HAP-1 (cell line): ENCODE results near the gene SCN3B.

ENCODE experiments used
- DNase-seq, 2 experiments: peaks; one replicate each; pipeline ENCODE4 v3.0.0-alpha.2; 2016 to 2020; ENCODE audit warnings: low spot score in 2 of 2
- H3K27me3 ChIP-seq: fragments of 250-450 bp; sonication (Bioruptor Pico); 2 replicates; pipeline ENCODE4 v1.5.1; 2020; ENCODE audit warnings: low read depth, mild to moderate bottlenecking, moderate library complexity
- H3K36me3 ChIP-seq: fragments of 250-450 bp; sonication (Bioruptor Pico); replicated peaks from 2 replicates; pipeline ENCODE4 v1.5.1; 2020; ENCODE audit warnings: mild to moderate bottlenecking
- H3K4me1 ChIP-seq: fragments of 250-450 bp; sonication (Bioruptor Pico); 2 replicates; pipeline ENCODE4 v1.5.1; 2020; ENCODE audit warnings: mild to moderate bottlenecking
- H3K4me3 ChIP-seq: fragments of 250-450 bp; sonication (Bioruptor Pico); 2 replicates; pipeline ENCODE4 v1.5.1; 2020; ENCODE audit warnings: mild to moderate bottlenecking, moderate library complexity
- H3K9me3 ChIP-seq: fragments of 250-450 bp; sonication (Bioruptor Pico); 2 replicates; pipeline ENCODE4 v1.5.1; 2020; ENCODE audit warnings: mild to moderate bottlenecking, moderate library complexity
- in situ Hi-C: fragments of 300-500 bp; cut with MboI; formaldehyde crosslinking; loops from 3 replicates; pipeline ENCODE4 v1.14.3; 2020; ENCODE audit warnings: low sequenced_read_pairs, inconsistent platforms, mixed read lengths

Gene SCN3B

DNA sequence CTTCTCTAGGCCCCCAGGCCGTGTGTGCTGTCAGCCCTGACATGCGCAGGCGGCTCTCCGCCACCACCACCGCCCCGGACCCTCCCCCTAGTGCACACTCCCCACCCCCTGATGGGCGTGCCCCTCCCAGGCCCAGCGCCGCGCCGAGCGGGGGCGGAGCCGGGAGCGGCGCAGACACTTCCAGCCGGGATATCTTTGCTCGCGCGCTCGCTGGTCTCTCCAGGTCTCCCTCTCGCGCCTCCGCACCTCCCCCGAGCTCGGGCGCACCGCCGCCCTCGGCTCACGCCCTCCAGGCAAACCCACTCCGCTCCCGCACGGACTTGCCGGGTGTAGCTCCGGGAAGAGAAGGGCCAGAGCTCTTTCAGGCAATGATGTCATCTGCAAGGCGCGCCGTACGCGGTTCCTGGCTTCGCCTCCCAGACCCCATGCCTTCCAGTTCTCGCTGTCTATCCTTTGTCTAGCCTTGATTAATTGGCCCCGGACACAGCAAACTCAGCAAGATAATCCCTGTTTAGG lies at the start of gene SCN3B:
Gene SCN3B, minus strand, starts transcription at position 59 of the 516 bp plus-strand sequence. CDS start 823 bp downstream, outside the sequence.
- in situ Hi-C loops, result no loop called here
- DNase-seq, result peak; percentile 70 to 89
- H3K4me3 ChIP-seq, result peak within 1 kb of the TSS; percentile 42

DNA sequence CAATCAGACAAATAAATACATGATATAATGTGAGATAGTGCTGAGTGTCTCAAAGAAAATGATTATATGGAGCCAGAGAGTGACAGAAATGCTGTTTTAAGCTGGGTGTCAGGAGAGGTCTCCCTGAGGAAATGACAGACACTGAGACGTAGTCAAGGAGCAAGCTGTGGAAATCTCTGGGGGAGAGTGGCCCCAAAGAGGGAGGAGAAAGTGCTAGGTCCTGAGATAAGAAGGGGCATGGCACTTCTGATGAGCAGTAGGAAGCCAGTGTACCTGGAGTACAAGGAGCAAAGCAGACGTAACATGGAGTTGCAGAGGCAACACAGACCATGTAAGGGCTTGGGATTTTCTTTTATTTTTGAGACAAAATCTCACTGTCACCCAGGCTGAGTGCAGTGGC lies 48.3 kb upstream of the SCN3B start:
- Histone ChIP-seq H3K9me3 (no peaks in the 10 kb centered on the region), H3K4me3 (no peak overlapping the region), H3K4me1 (no peaks in the 10 kb centered on the region), H3K36me3 (no peaks in the 10 kb centered on the region), H3K27me3 (no peaks in the 10 kb centered on the region)
- in situ Hi-C loops, result loop anchor here (10.0 kb wide), 1 partner anchor 58 kb away; no protein-coding TSS in a partner anchor
- no peak for DNase-seq

More for the DNA sequence above, at the start of gene SCN3B:
- H3K4me1 ChIP-seq, result no peaks in the 10 kb centered on the region
- H3K9me3 ChIP-seq, result no peaks in the 10 kb centered on the region
- H3K36me3 ChIP-seq, result no peaks in the 10 kb centered on the region
- 0 out of 2 replicates have a peak, but pooled peaks cover 2% of the 10 kb centered on the region for H3K27me3 ChIP-seq

GRCh38 chr11:123702139-123702538 lies 47.7 kb upstream of the SCN3B start:
- H3K9me3 ChIP-seq, result no peaks in the 10 kb centered on the region
- no peaks in the 10 kb centered on the region for H3K4me1 ChIP-seq
- no peaks in the 10 kb centered on the region for H3K27me3 ChIP-seq
- H3K36me3 ChIP-seq, result no peaks in the 10 kb centered on the region
- H3K4me3 ChIP-seq, result no peak overlapping the region
- no peak for DNase-seq
- in situ Hi-C loops, result loop anchor here (10.0 kb wide), 1 partner anchor 57 kb away; no protein-coding TSS in a partner anchor

DNA sequence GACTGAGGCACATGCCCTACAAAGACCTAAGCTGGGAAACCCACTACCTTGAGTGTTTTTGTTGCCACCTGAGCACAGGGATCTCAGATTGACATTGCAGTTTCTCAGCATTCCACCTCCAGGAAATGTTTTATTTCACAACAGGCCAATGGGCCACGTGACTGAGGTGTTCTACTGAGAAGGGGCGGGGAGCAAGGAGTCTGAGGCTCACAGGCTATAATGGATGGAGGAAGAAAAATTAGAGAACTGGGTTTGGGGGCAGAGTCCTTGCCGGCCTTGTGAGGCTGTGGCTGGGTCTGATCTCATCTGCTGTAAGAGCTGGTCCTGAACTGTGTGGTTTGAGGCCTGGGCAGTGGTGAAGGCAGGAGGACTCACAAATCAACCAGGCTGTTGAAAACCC lies 46.3 kb upstream of the SCN3B start:
- in situ Hi-C loops, result loop anchor here (10.0 kb wide), 1 partner anchor 56 kb away; no protein-coding TSS in a partner anchor
- H3K4me1 ChIP-seq, result no peaks in the 10 kb centered on the region
- no peaks in the 10 kb centered on the region for H3K27me3 ChIP-seq
- H3K36me3 ChIP-seq, result no peaks in the 10 kb centered on the region
- H3K4me3 ChIP-seq, result no peak overlapping the region
- no peak for DNase-seq
- H3K9me3 ChIP-seq, result no peaks in the 10 kb centered on the region

- DNase-seq, result no peak
- Histone ChIP-seq H3K36me3 (no peaks in the 10 kb centered on the region), H3K4me3 (no peak overlapping the region), H3K4me1 (no peaks in the 10 kb centered on the region), H3K9me3 (no peaks in the 10 kb centered on the region), H3K27me3 (peaks cover under 1% of the 10 kb centered on the region; the same call in 1 of the 2 replicates)
- in situ Hi-C loops, result no loop called here
Measured at GRCh38 chr11:123698546-123699127, 44.2 kb upstream of the SCN3B start.

- Histone ChIP-seq H3K4me1 (no peaks in the 10 kb centered on the region), H3K9me3 (no peaks in the 10 kb centered on the region), H3K27me3 (peaks cover 8% of the 10 kb centered on the region), H3K36me3 (no peaks in the 10 kb centered on the region), H3K4me3 (no peak overlapping the region)
- no peak for DNase-seq
- in situ Hi-C loops, result no loop called here
Measured at GRCh38 chr11:123696183-123696582, 41.8 kb upstream of the SCN3B start.

DNA sequence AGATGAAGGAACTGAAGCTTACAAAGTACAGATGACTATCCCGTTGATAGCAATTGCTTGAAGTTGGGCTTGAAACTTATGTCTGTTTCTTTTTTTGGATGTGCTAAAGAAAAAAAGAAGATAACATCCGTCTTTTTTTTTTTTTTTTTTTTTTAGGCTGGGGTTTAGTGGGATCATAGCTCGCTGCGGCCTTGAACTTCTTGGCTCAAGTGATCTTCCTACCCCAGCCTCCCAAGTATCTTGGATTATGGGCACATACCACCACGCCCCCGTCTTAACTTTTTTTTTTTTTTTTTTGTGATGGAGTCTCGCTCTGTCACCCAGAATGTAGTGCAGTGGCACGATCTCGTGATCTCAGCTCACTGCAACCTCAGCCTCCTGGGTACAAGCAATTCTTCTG lies 40.8 kb upstream of the SCN3B start:
- H3K4me3 ChIP-seq, result no peak overlapping the region
- H3K36me3 ChIP-seq, result no peaks in the 10 kb centered on the region
- H3K9me3 ChIP-seq, result no peaks in the 10 kb centered on the region
- H3K27me3 ChIP-seq, result peaks cover 8% of the 10 kb centered on the region
- no peaks in the 10 kb centered on the region for H3K4me1 ChIP-seq
- no peak for DNase-seq
- in situ Hi-C loops, result no loop called here

DNA sequence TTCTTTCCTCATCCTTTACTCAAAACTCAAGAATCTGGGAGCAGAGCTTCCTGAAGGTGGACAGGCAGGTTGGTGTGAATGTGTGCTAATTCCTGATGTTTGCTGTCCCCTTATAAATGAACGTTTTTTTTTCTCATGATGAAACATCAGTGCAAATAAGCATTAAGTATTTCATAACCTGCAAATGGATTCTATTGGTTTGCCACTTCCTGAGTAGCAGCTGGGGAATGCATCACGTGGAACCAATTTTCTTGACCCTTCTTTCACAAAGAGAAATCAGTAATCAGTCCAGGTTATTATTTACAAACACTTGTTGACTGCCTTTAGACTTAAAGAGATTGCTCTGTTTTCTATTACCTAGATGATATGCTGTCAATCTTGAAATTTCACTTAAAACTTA lies 40.1 kb upstream of the SCN3B start:
- H3K9me3 ChIP-seq, result no peaks in the 10 kb centered on the region
- peaks cover 8% of the 10 kb centered on the region for H3K27me3 ChIP-seq
- in situ Hi-C loops, result no loop called here
- H3K4me3 ChIP-seq, result no peak overlapping the region
- no peaks in the 10 kb centered on the region for H3K4me1 ChIP-seq
- no peak for DNase-seq
- H3K36me3 ChIP-seq, result no peaks in the 10 kb centered on the region

DNA sequence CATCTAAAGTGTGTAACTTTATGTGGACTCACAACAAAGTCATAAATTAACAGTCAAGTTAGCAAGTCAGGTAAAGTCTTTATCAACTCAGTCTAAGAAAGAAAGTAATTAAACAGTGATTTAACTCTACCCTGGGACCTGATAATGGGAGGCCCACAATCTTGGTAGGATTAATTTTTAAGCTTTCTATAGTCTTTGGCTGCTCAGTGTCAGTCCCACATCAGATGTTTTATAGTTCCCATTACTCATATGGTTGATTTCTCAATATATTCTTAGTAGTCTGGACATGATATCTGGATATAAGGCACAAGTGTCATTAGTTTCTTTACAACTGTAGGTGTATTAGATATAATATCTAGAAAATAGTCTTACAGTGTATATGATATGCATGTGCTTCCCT lies 38.5 kb upstream of the SCN3B start:
- Histone ChIP-seq H3K27me3 (peaks cover 8% of the 10 kb centered on the region), H3K4me3 (no peak overlapping the region), H3K36me3 (no peaks in the 10 kb centered on the region), H3K4me1 (no peaks in the 10 kb centered on the region), H3K9me3 (no peaks in the 10 kb centered on the region)
- no peak for DNase-seq
- in situ Hi-C loops, result no loop called here

DNA sequence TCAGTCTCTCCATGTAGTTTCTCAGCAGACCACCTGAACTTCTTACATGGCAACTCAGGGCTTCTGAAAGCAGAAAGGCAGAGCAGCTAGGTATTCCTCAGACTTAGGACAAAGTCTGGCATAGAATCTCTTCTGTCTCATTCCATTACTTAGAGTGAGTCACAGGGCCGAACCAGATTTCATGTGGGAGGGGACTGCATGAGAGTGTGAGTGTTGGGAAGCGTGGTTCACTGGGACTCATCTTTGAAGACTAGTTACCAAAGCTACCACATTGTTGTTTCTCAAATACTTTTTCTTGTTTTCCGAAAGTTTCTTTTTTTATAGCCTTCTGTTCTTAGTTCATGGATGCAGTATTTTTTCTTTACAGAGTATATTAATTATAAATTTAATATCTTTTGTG lies 36.1 kb upstream of the SCN3B start:
- DNase-seq, result no peak
- no peak overlapping the region for H3K4me3 ChIP-seq
- H3K36me3 ChIP-seq, result no peaks in the 10 kb centered on the region
- H3K9me3 ChIP-seq, result no peaks in the 10 kb centered on the region
- in situ Hi-C loops, result no loop called here
- H3K27me3 ChIP-seq, result peaks cover 19% of the 10 kb centered on the region
- H3K4me1 ChIP-seq, result no peaks in the 10 kb centered on the region

- H3K27me3 ChIP-seq, result peaks cover 14% of the 10 kb centered on the region
- H3K36me3 ChIP-seq, result no peaks in the 10 kb centered on the region
- in situ Hi-C loops, result no loop called here
- DNase-seq, result no peak
- H3K9me3 ChIP-seq, result no peaks in the 10 kb centered on the region
- H3K4me1 ChIP-seq, result no peaks in the 10 kb centered on the region
- H3K4me3 ChIP-seq, result no peak overlapping the region
Measured at GRCh38 chr11:123684601-123685000, 30.2 kb upstream of the SCN3B start.

GRCh38 chr11:123683428-123684170 lies 29.2 kb upstream of the SCN3B start:
- no peaks in the 10 kb centered on the region for H3K36me3 ChIP-seq
- peaks cover 14% of the 10 kb centered on the region for H3K27me3 ChIP-seq

GRCh38 chr11:123682696-123683410 lies 28.4 kb upstream of the SCN3B start:
- Histone ChIP-seq H3K9me3 (no peaks in the 10 kb centered on the region), H3K27me3 (peaks cover 14% of the 10 kb centered on the region), H3K36me3 (no peaks in the 10 kb centered on the region), H3K4me3 (no peak overlapping the region), H3K4me1 (no peaks in the 10 kb centered on the region)
- no peak for DNase-seq
- in situ Hi-C loops, result no loop called here

More at GRCh38 chr11:123683428-123684170, 29.2 kb upstream of the SCN3B start:
- Histone ChIP-seq H3K9me3 (no peaks in the 10 kb centered on the region), H3K4me3 (no peak overlapping the region), H3K4me1 (no peaks in the 10 kb centered on the region)
- no peak for DNase-seq
- in situ Hi-C loops, result no loop called here

DNA sequence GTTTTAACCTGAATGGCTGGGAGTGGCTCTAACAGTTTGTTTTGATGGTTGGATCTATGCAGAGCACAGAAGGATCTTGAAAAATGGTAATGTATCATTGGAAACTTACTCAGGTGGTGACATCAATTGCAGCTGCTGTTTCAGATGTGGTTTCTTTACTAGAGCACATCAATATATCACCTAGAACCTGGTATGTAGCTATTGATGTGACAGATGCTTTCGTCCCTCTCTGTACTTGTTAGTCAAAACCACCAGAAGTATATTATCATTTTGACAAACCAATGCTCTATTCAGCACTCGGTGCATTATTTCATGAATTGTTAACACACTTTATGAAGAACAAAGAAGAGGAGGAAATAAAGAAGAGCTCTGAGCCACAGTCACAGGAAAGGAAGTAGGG lies 26.6 kb upstream of the SCN3B start:
- Histone ChIP-seq H3K9me3 (no peaks in the 10 kb centered on the region), H3K36me3 (no peaks in the 10 kb centered on the region), H3K4me3 (no peak overlapping the region), H3K4me1 (no peaks in the 10 kb centered on the region), H3K27me3 (peaks cover 7% of the 10 kb centered on the region; the same call in 1 of the 2 replicates)
- in situ Hi-C loops, result no loop called here
- no peak for DNase-seq
